Mucosa of stomach (tissue), 1 donor: ENCODE results near the gene DRD2.

Source experiments
- H3K27me3 ChIP-seq: one replicate; pipeline ENCODE4 v1.7.0; 2013; ENCODE audit warnings: mild to moderate bottlenecking, low read length; ENCODE audit not compliant: control insufficient read depth, insufficient read depth
- H3K36me3 ChIP-seq: one replicate; pipeline ENCODE4 v1.7.0; 2013; ENCODE audit warnings: low read length; ENCODE audit not compliant: control insufficient read depth, insufficient read depth
- H3K4me1 ChIP-seq: one replicate; pipeline ENCODE4 v1.7.0; 2013; ENCODE audit warnings: mild to moderate bottlenecking, low read length; ENCODE audit not compliant: control insufficient read depth, insufficient read depth
- H3K4me3 ChIP-seq: one replicate; pipeline ENCODE4 v1.7.0; 2013; ENCODE audit warnings: low read length
- H3K9ac ChIP-seq: one replicate; pipeline ENCODE4 v1.7.0; 2013; ENCODE audit warnings: mild to moderate bottlenecking, low read length, moderate library complexity
- H3K9me3 ChIP-seq: one replicate; pipeline ENCODE4 v1.7.0; 2013; ENCODE audit warnings: mild to moderate bottlenecking, low read length, moderate library complexity; ENCODE audit not compliant: control insufficient read depth
- donor health status: Pancreatic carcinoma.

Gene DRD2

DNA sequence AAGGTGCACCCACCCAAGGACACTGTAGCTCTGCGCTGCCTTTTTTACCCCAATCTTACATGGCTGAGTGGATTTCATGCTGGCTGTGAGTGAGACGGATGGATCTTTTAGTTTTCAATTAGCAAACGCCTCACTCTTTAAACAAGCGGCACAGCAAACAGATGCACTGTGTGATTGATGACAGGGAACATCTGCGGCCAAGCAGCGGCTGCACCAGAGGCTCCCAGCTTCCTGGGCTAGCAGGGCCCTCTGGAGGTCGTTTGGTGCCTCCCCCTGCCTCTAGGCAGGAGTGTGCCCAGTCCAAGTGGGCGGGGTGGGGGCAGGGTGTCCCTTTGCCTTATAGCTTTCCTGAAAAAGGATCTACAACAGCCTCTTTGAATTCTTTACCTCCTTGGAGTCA is 2.1 kb upstream of the DRD2 start:
- H3K9me3 ChIP-seq: peaks cover 5% of the 10 kb centered on the region
- no peak overlapping the region for H3K4me3 ChIP-seq
- H3K4me1 ChIP-seq: no peaks in the 10 kb centered on the region
- H3K27me3 ChIP-seq: peaks cover 45% of the 10 kb centered on the region
- no peak overlapping the region for H3K9ac ChIP-seq
- no peaks in the 10 kb centered on the region for H3K36me3 ChIP-seq

DNA sequence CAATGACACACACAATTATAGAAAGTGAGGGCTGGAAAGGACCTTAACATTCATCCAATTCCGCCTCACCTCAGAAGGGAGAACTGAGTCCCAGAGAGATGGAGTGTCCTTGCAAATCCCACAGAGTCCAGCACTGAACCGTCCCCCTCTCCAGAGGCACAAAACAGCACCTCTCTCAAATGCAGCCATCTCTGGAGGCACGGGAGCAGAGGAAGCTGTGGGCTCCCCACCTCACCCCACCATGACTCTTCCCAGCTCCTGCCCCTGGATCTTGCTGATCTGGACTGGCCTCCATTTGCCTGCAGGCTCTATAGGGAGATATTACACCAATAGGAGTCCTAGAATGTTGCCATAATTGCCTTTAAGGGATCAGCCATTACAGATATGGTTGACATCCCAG is 1.4 kb upstream of the DRD2 start:
- no peak overlapping the region for H3K4me3 ChIP-seq
- H3K36me3 ChIP-seq: no peaks in the 10 kb centered on the region
- no peaks in the 10 kb centered on the region for H3K4me1 ChIP-seq
- H3K27me3 ChIP-seq: peaks cover 48% of the 10 kb centered on the region
- no peak overlapping the region for H3K9ac ChIP-seq
- H3K9me3 ChIP-seq: peaks cover 5% of the 10 kb centered on the region

GRCh38 chr11:113474362-113475159 is 637 bp downstream of the DRD2 start:
- no peaks in the 10 kb centered on the region for H3K36me3 ChIP-seq
- H3K9me3 ChIP-seq: peaks cover 5% of the 10 kb centered on the region
- H3K27me3 ChIP-seq: peaks cover 48% of the 10 kb centered on the region
- H3K4me1 ChIP-seq: no peaks in the 10 kb centered on the region
- no peak overlapping the region for H3K4me3 ChIP-seq
- H3K9ac ChIP-seq: no peak overlapping the region

DNA sequence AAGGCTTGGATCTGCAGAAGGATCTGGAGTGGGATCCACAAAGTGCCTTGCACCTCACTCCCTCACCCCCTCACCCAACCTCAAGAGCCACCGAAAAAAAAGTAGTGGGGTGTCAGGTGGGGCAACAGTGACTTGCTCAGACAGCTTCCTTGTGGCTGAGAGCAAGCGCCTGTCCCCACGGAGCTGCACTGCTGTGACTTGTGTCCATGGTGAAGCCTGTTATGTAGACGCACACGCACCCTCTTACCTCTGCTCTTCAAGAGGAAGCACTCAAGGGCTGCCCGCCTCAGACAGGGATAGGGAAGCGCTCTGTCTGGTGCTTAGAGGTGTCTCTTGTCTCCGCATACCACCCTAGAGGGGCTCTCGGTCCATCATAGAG is 1.2 kb downstream of the DRD2 start:
- Histone ChIP-seq H3K27me3 (peaks cover 48% of the 10 kb centered on the region), H3K4me1 (no peaks in the 10 kb centered on the region), H3K9me3 (peaks cover 5% of the 10 kb centered on the region), H3K9ac (no peak overlapping the region), H3K4me3 (no peak overlapping the region), H3K36me3 (no peaks in the 10 kb centered on the region)

DNA sequence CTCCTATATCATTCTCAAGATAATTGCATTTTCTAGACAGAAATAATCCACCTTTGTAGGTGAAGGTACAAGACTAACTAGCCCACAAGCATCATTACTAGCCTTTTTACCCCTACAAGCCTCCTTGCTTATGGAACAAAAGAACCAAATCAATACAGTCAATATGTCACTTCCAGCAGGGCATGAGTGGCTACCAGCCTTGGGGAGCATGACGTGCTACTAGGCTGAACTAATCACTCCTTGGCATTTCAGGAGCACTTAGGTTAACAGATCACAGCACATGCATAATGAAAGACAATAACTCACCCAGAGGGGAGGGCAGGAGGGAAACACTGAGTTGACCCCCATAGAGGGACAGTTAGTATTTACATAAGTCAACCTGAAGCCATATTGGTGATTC is 2.7 kb downstream of the DRD2 start:
- Histone ChIP-seq H3K4me3 (no peak overlapping the region), H3K9ac (no peak overlapping the region), H3K36me3 (no peaks in the 10 kb centered on the region), H3K9me3 (peaks cover 5% of the 10 kb centered on the region), H3K4me1 (no peaks in the 10 kb centered on the region), H3K27me3 (peaks cover 43% of the 10 kb centered on the region)

DNA sequence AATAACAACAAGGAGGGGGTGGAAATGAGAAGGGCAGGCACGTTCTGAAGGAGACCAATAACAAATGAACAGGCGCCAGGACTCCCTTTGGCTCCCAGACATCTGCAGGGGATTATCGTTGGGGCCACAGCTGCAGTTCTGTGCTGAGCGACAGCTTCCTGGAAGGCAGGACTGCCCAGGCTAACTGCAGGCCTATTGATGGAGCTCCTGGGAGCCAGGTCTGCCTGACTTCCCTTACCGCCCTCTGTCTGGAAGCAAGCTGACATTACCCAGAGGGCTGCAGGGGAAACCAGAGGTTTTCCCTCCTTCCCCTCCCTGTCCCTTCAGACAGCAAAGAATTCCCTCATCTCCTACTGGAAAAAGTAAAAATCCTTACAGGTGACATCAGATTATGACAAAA is 5.0 kb downstream of the DRD2 start:
- Histone ChIP-seq H3K36me3 (no peaks in the 10 kb centered on the region), H3K4me1 (no peaks in the 10 kb centered on the region), H3K4me3 (no peak overlapping the region), H3K9ac (no peak overlapping the region), H3K9me3 (peaks cover 5% of the 10 kb centered on the region), H3K27me3 (peaks cover 23% of the 10 kb centered on the region)

- H3K36me3 ChIP-seq: no peaks in the 10 kb centered on the region
- H3K9ac ChIP-seq: no peak overlapping the region
- no peaks in the 10 kb centered on the region for H3K4me1 ChIP-seq
- H3K27me3 ChIP-seq: peaks cover 12% of the 10 kb centered on the region
- peaks cover 5% of the 10 kb centered on the region for H3K9me3 ChIP-seq
- H3K4me3 ChIP-seq: no peak overlapping the region
Observed at GRCh38 chr11:113468726-113469345, 6.4 kb downstream of the DRD2 start.

DNA sequence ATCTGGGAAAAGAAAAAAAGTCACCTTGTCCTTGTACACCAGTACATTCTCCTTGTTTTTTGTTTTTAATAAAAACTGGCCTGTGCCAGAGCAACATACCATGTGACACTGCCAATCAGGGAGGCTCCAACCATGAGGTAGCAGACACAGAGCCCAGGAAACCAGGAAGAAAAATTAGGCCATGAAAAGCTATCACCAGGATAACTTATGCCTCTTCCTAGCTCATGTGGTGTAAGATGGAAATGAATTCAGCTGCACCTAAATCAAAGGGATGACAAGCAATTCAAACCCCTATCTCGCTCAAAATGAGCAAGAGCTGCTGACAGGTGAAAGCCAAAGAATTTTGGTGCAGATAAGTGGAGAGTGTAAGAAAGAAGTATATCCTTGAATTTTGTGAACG is 7.7 kb downstream of the DRD2 start:
- H3K9me3 ChIP-seq: no peaks in the 10 kb centered on the region
- H3K9ac ChIP-seq: no peak overlapping the region
- no peaks in the 10 kb centered on the region for H3K4me1 ChIP-seq
- peaks cover 3% of the 10 kb centered on the region for H3K27me3 ChIP-seq
- no peaks in the 10 kb centered on the region for H3K36me3 ChIP-seq
- H3K4me3 ChIP-seq: no peak overlapping the region

DNA sequence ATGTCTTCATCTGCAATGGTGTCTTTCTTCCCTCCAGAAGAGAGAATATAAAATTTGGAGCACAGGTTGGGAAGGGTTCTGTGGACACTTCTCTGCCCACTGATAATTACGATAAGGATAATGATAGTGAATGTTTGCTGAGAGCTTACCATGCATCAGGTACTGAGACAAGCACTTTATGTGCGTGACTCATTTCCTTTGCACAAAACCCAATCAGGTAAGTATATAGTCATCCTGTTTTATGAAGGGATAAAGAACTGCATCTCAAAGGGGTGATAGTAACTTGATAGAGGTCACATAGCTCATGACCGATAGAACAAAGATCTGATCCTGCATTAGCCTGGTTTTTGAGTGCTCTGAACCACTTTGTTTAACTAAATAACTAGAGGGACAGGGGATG is 9.4 kb downstream of the DRD2 start:
- Histone ChIP-seq H3K4me3 (no peak overlapping the region), H3K9me3 (no peaks in the 10 kb centered on the region), H3K4me1 (no peaks in the 10 kb centered on the region), H3K36me3 (no peaks in the 10 kb centered on the region), H3K9ac (no peak overlapping the region), H3K27me3 (no peaks in the 10 kb centered on the region)

DNA sequence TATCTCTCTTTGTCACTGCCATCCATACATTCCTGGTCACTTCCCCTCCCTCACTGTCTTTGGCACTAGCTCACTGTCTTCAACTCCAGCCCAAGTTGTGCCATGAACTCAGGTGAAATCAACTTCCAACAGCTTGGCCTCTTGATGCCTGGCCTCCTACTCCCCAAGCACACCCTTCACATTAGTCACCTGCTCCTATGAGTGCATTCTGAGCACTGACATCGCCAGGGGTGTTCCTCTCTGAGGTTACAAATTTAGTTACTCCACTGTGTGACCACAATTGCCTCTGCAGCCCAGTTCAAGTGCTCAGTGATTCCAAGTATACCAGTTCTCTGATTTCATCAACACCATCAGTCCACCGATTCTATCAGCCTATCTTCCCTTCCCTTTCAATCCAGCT is 10.8 kb downstream of the DRD2 start:
- H3K9ac ChIP-seq: no peak overlapping the region
- no peaks in the 10 kb centered on the region for H3K27me3 ChIP-seq
- no peaks in the 10 kb centered on the region for H3K9me3 ChIP-seq
- no peaks in the 10 kb centered on the region for H3K36me3 ChIP-seq
- H3K4me1 ChIP-seq: no peaks in the 10 kb centered on the region
- H3K4me3 ChIP-seq: no peak overlapping the region

GRCh38 chr11:113462830-113463229 is 12.4 kb downstream of the DRD2 start:
- Histone ChIP-seq H3K4me3 (no peak overlapping the region), H3K9ac (no peak overlapping the region), H3K36me3 (no peaks in the 10 kb centered on the region), H3K4me1 (peaks cover 2% of the 10 kb centered on the region), H3K9me3 (no peaks in the 10 kb centered on the region), H3K27me3 (no peaks in the 10 kb centered on the region)

DNA sequence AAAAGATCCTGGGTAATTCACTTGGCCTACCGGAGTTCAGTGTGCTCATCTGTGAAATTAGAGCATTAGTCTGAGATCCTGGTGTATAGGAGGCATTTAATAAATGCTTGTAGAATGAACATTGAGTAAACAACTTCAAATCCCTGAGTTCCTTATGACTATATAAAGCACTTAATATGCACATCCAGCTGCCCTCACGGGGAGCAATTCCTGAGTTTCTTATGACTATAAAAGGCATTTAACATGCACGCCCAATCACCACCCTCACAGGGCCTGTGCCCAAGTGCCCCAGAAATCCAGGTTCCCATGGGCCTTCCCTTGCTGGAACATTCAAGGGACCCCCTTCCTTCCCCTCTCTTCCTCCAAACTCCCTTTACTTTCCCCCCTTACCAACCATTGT is 13.6 kb downstream of the DRD2 start:
- no peaks in the 10 kb centered on the region for H3K27me3 ChIP-seq
- H3K4me1 ChIP-seq: peaks cover 8% of the 10 kb centered on the region
- H3K4me3 ChIP-seq: no peak overlapping the region
- no peak overlapping the region for H3K9ac ChIP-seq
- H3K9me3 ChIP-seq: no peaks in the 10 kb centered on the region
- H3K36me3 ChIP-seq: no peaks in the 10 kb centered on the region
